GM12878 (cell line): Measurements from ENCODE around the gene GAP43. TPM values are rescaled to one million over a fixed set of nuclear protein-coding genes. Genes with fewer than 3 reads are reported as not detected.

ENCODE experiments used
- ATAC-seq: fragments of 200-7000 bp; cut with Tn5 transposase; 3 replicates; pipeline ENCODE4 v1.9.1; 2020; ENCODE audit warnings: mild to moderate bottlenecking, moderate library complexity
- BruUV-seq: library from RNA; stranded (reverse); fragments of 400-500 nt; replicated peaks from 2 replicates; lab custom pipeline; 2021; lab: Mats Ljungman, UMichigan
- CTCF ChIA-PET: fragments of 300-600 bp; sonication (Branson Sonifier 250); formaldehyde crosslinking; extraction: SDS; loops from one replicate; lab custom pipeline; 2021; ENCODE audit warnings: inconsistent platforms; lab: Yijun Ruan, JAX
- POLR2A ChIA-PET: fragments of 350-600 bp; formaldehyde crosslinking; extraction: SDS; loops from one replicate; lab custom pipeline; 2021; ENCODE audit warnings: inconsistent platforms; lab: Charles Lee
- RAD21 ChIA-PET: fragments of 300-600 bp; sonication (Branson Sonifier 250); formaldehyde crosslinking; loops from one replicate; lab custom pipeline; 2023; ENCODE audit warnings: antibody characterized with exemption; ENCODE audit not compliant: unreplicated experiment; lab: Charles Lee
- SMC1A ChIA-PET: fragments of 300-600 bp; sonication (Branson Sonifier 250); formaldehyde crosslinking; loops from one replicate; lab custom pipeline; 2023; ENCODE audit not compliant: unreplicated experiment, uncharacterized antibody; lab: Charles Lee
- DNase-seq: peaks from one replicate; pipeline ENCODE4 v3.0.0-alpha.2; 2011; ENCODE audit warnings: low read depth, low spot score
- FAIRE-seq: peaks from 3 replicates; lab custom pipeline; 2011; peaks lifted over from hg19 to GRCh38; lab: Jason Lieb, UNC
- H2AFZ ChIP-seq: 2 replicates; pipeline ENCODE4 v1.6.0; 2011; ENCODE audit warnings: low read depth, low read length, control low read depth; ENCODE audit not compliant: control insufficient read depth
- H3K27ac ChIP-seq: 2 replicates; pipeline ENCODE4 v1.5.1; 2011; ENCODE audit warnings: control low read depth; ENCODE audit not compliant: control insufficient read depth, insufficient read depth
- H3K27me3 ChIP-seq, 2 experiments: replicated peaks in 1 of 2; 2 replicates each; pipeline versions ENCODE4 v1.6.0 to v1.6.1; 2011; ENCODE audit warnings: low read length in 1 of 2; ENCODE audit not compliant: control insufficient read depth in 2 of 2, insufficient read depth in 2 of 2
- H3K36me3 ChIP-seq, 2 experiments: 2 replicates each; pipeline ENCODE4 v1.5.1; 2011; ENCODE audit warnings: low read length in 1 of 2; ENCODE audit not compliant: control insufficient read depth in 2 of 2, insufficient read depth in 2 of 2
- H3K4me1 ChIP-seq: 2 replicates; pipeline ENCODE4 v1.6.1; 2011; ENCODE audit warnings: mild to moderate bottlenecking, low read length, moderate library complexity, mixed read lengths; ENCODE audit not compliant: control insufficient read depth, insufficient read depth
- H3K4me2 ChIP-seq: 2 replicates; pipeline ENCODE4 v1.6.0; 2011; ENCODE audit warnings: control low read depth; ENCODE audit not compliant: control insufficient read depth, insufficient read depth
- H3K4me3 ChIP-seq: fragments of 200-600 bp; sonication (generic); 2 replicates; pipeline ENCODE4 v1.5.1; 2016
- H3K79me2 ChIP-seq: 2 replicates; pipeline ENCODE4 v1.6.0; 2011; ENCODE audit warnings: low read length; ENCODE audit not compliant: control insufficient read depth, insufficient read depth
- H3K9ac ChIP-seq: 2 replicates; pipeline ENCODE4 v1.8.0; 2011; ENCODE audit warnings: low read length, control low read depth, mixed read lengths; ENCODE audit not compliant: control insufficient read depth, insufficient read depth
- H3K9me3 ChIP-seq: replicated peaks from 3 replicates; pipeline ENCODE4 v1.5.1; 2011; ENCODE audit warnings: mild to moderate bottlenecking, low read length; ENCODE audit not compliant: control insufficient read depth, insufficient read depth
- H4K20me1 ChIP-seq: 2 replicates; pipeline ENCODE4 v1.6.0; 2011; ENCODE audit not compliant: control insufficient read depth, insufficient read depth
- BACH1 ChIP-seq: fragments of 450-650 bp; IDR thresholded peaks from 2 replicates; pipeline ENCODE4 v1.6.1; 2017; ENCODE audit warnings: mild to moderate bottlenecking, borderline replicate concordance
- BCL11A ChIP-seq: IDR thresholded peaks from 2 replicates; pipeline ENCODE4 v1.6.1; 2011; ENCODE audit warnings: low read depth, low read length
- CBFB ChIP-seq: IDR thresholded peaks from 2 replicates; pipeline ENCODE4 v1.6.1; 2016; ENCODE audit warnings: antibody characterized with exemption, low read depth
- DPF2 ChIP-seq: fragments of 450-650 bp; IDR thresholded peaks from 2 replicates; pipeline ENCODE4 v1.6.1; 2017; ENCODE audit warnings: mild to moderate bottlenecking
- FOS ChIP-seq: IDR thresholded peaks from 3 replicates; pipeline ENCODE4 v1.6.1; 2011; ENCODE audit warnings: borderline replicate concordance; ENCODE audit not compliant: insufficient read length; ENCODE audit errors: extremely low read depth
- FOXK2 ChIP-seq: fragments of 450-650 bp; IDR thresholded peaks from 2 replicates; pipeline ENCODE4 v1.6.1; 2017; ENCODE audit warnings: mild to moderate bottlenecking, moderate library complexity
- FOXM1 ChIP-seq: IDR thresholded peaks from 2 replicates; pipeline ENCODE4 v1.6.1; 2012; ENCODE audit warnings: low read depth, mild to moderate bottlenecking, inconsistent platforms, low read length, moderate library complexity
- HCFC1 ChIP-seq: fragments of 150-350 bp; IDR thresholded peaks from 2 replicates; pipeline ENCODE4 v1.6.1; 2014; ENCODE audit warnings: low read length
- IRF4 ChIP-seq: IDR thresholded peaks from 2 replicates; pipeline ENCODE4 v1.6.1; 2011; ENCODE audit warnings: low read depth, low read length
- MEF2A ChIP-seq: IDR thresholded peaks from 2 replicates; pipeline ENCODE4 v1.6.1; 2011; ENCODE audit warnings: low read depth, mild to moderate bottlenecking, low read length, moderate library complexity; ENCODE audit not compliant: insufficient read depth
- MTA2 ChIP-seq: fragments of 450-650 bp; IDR thresholded peaks from 2 replicates; pipeline ENCODE4 v1.6.1; 2016; ENCODE audit warnings: low read depth, mild to moderate bottlenecking, moderate library complexity
- NR2C1 ChIP-seq: fragments of 450-650 bp; IDR thresholded peaks from 2 replicates; pipeline ENCODE4 v1.6.1; 2017; ENCODE audit warnings: antibody characterized with exemption, mild to moderate bottlenecking, moderate library complexity
- RUNX3 ChIP-seq: IDR thresholded peaks from 2 replicates; pipeline ENCODE4 v1.6.1; 2012; ENCODE audit warnings: low read length, inconsistent platforms
- SMC3 ChIP-seq: IDR thresholded peaks from 2 replicates; pipeline ENCODE4 v1.6.1; 2011; ENCODE audit warnings: low read length, improper control_type of control experiment, borderline replicate concordance
- ZNF24 ChIP-seq: fragments of 450-650 bp; IDR thresholded peaks from 2 replicates; pipeline ENCODE4 v1.6.1; 2017; ENCODE audit warnings: antibody characterized with exemption, mild to moderate bottlenecking
- WGBS: methylation state at CpG from one replicate; pipeline ENCODE4 v1.1.6; 2016; ENCODE audit warnings: low lambda C conversion rate; ENCODE audit not compliant: insufficient replicate concordance, insufficient coverage; ENCODE audit errors: missing lambda C conversion rate; 5-methylcytosine and 5-hydroxymethylcytosine counted together
- in situ Hi-C: fragments of 300-500 bp; cut with MboI; formaldehyde crosslinking; loops from 9 replicates; pipeline ENCODE4 v1.14.3; 2018; ENCODE audit warnings: mixed read lengths
- intact Hi-C: fragments of 100-400 bp; cut with micrococcal nuclease; formaldehyde crosslinking; loops from one replicate; pipeline ENCODE4 v1.14.2; 2022; ENCODE audit not compliant: unreplicated experiment
- polyA plus RNA-seq, 11 experiments: library from polyadenylated mRNA; depleted of rRNA in 4 of 11; unstranded in 6 of 11; stranded (reverse) in 5 of 11; fragments of >200 nt; fragmentation: Nextera tagmentation in 4 of 11; fragmentation: Illumina TruSeq in 1 of 11; extraction: Ambion mirVana in 4 of 11; extraction: Trizol in 1 of 11; gene quantifications; 1 replicate in 1 of 11; 2 replicates in 10 of 11; pipeline versions ENCODE4 v1.2.1 to v1.2.3, GENCODE V29; 2011 to 2016; ENCODE audit warnings: inconsistent platforms in 2 of 11, missing spikeins in 2 of 11, low read depth in 1 of 11
- total RNA-seq, 4 experiments: library from RNA; depleted of rRNA in 3 of 4; stranded (reverse); fragments of >200 nt in 3 of 4; fragmentation: Illumina TruSeq in 1 of 4; extraction: Trizol in 1 of 4; gene quantifications; 2 replicates each; pipeline versions ENCODE4 v1.2.1 to v1.2.3, GENCODE V29; 2013 to 2021
- TF ChIP-seq, protein P1 (sequence below): IDR thresholded peaks from 2 replicates; pipeline ENCODE4 v1.6.1; 2012; ENCODE audit warnings: low read depth, low read length, improper control_type of control experiment

The GAP43 gene
- total and polyA plus RNA-seq, 10 of the 15 experiments (the other 5 are each of a cell fraction or from before 2014, with no cell fraction given) = 0.06 to 0.16 TPM; not detected in 8

DNA sequence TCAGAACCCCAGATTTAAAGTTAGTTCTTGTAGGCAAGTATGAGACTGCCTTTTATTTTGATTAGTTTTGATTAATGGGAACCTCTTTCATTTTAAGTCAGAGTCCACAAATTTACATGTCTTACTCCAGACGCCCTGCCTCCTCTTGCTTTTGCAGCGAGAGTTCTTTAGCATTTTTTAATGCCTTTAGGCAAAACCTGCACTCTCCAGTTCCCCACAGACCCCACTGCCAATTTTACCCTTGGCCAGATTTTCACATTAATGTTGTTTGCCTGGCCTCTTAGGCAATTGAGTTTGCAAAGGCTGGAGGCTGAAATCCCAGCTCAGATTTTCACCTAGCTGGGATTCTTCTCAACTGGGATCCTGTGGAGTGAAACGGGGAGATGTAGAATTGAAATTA, 85.8 kb downstream of the GAP43 start (continued):
- TF ChIP-seq HCFC1 = no peak

DNA sequence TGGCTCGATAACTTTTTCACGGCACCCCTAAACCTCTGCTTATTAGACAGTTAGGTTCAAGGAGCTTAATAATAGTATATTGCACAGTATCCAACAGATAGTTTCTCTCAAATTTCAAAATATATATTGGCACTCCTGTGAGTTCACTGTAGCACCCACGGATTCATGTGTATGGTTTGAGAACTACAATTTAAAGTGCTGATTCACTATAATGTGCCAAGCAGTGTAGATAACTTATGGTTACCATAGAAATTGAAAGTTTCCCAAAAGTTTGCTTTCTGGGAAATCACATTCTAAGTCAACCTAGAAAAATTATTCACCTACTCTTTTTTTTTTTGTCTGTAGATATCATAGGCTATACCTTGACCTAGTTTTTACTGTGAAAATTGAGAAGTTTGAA, 86.6 kb downstream of the GAP43 start:
- ATAC-seq = no peak
- no peaks in the 10 kb centered on the region for H3K4me1 ChIP-seq
- ChIA-PET SMC1A (interaction anchor here (0.9 to 1.1 kb wide), 2 partner anchors 11 to 519 kb away, joined by 3 read pairs; no protein-coding TSS in a partner anchor), CTCF (interaction anchor here (1.0 to 1.3 kb wide), 2 partner anchors 16 to 254 kb away, joined by 3 read pairs; no protein-coding TSS in a partner anchor), RAD21 (no interaction called here), POLR2A (interaction anchor here (0.6 kb wide), 1 partner anchor 233 kb away, joined by 3 read pairs; no protein-coding TSS in a partner anchor)
- H3K27me3 ChIP-seq = no peaks in the 10 kb centered on the region
- TF ChIP-seq MTA2 = no peak
- TF ChIP-seq FOXM1 = no peak
- TF ChIP-seq BACH1 = no peak
- TF ChIP-seq BCL11A = no peak
- no peaks in the 10 kb centered on the region for H3K79me2 ChIP-seq
- H3K9ac ChIP-seq = no peak overlapping the region
- FAIRE-seq = no peak
- BruUV-seq = no TSS peak
- in situ Hi-C loops = no loop called here
- no peaks in the 10 kb centered on the region for H4K20me1 ChIP-seq
- H3K9me3 ChIP-seq = no peaks in the 10 kb centered on the region
- H3K36me3 ChIP-seq = no peaks in the 10 kb centered on the region
- 44% methylated on average over 3 of the region's 3 CpGs for WGBS
- H2AFZ ChIP-seq = no peak overlapping the region
- no peak overlapping the region for H3K27ac ChIP-seq
- no peak overlapping the region for H3K4me2 ChIP-seq
- DNase-seq = no peak
- intact Hi-C loops = no loop called here
- H3K4me3 ChIP-seq = no peak overlapping the region

DNA sequence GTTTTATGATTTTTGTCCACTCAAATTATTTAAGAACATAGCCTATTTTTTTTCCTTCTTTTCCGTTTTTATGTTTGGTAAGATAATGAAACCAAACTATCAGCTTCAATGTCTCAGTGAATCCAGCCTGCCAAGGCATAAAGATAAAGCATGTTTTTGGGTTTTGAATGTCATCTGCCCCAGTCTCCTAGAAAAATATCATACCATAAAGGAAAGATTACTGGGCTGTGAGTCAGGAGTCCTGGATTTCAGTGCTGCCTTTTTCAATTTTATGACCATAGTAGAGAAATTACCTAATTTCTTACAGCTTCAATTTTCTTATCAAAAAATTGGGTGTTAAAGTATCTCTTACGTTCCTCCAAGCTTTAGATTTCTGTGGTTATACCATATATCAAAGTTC, 87.5 kb downstream of the GAP43 start:
- POLR2A ChIA-PET = no interaction called here
- Histone ChIP-seq H3K4me3 (no peak overlapping the region), H3K27me3 (no peaks in the 10 kb centered on the region)
- intact Hi-C loops = no loop called here
- TF ChIP-seq ZNF24 = no peak
- no peak for TF ChIP-seq RUNX3
- no peak for TF ChIP-seq FOS
- no peak for TF ChIP-seq CBFB
- no peak for TF ChIP-seq DPF2
- TF ChIP-seq IRF4 = no peak
- no peak for TF ChIP-seq SMC3
- TF ChIP-seq, protein P1, sequence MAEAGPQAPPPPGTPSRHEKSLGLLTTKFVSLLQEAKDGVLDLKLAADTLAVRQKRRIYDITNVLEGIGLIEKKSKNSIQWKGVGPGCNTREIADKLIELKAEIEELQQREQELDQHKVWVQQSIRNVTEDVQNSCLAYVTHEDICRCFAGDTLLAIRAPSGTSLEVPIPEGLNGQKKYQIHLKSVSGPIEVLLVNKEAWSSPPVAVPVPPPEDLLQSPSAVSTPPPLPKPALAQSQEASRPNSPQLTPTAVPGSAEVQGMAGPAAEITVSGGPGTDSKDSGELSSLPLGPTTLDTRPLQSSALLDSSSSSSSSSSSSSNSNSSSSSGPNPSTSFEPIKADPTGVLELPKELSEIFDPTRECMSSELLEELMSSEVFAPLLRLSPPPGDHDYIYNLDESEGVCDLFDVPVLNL = no peak
- TF ChIP-seq MEF2A = no peak
- no peak for TF ChIP-seq NR2C1
- TF ChIP-seq FOXK2 = no peak
- TF ChIP-seq, all 136 proteins: peak for 0
- WGBS = 13% methylated on average over 2 of the region's 2 CpGs
- SMC1A ChIA-PET = interaction anchor here (0.9 kb wide), 1 partner anchor 519 kb away, joined by 3 read pairs; no protein-coding TSS in a partner anchor
- Histone ChIP-seq H3K4me1 (no peaks in the 10 kb centered on the region), H3K36me3 (no peaks in the 10 kb centered on the region), H3K9me3 (no peaks in the 10 kb centered on the region), H3K4me2 (no peak overlapping the region), H2AFZ (no peak overlapping the region), H3K27ac (no peak overlapping the region), H3K79me2 (no peaks in the 10 kb centered on the region), H3K9ac (no peak overlapping the region), H4K20me1 (no peaks in the 10 kb centered on the region)
- CTCF ChIA-PET = interaction anchor here (1.0 to 1.3 kb wide), 2 partner anchors 17 to 255 kb away, joined by 3 read pairs; no protein-coding TSS in a partner anchor
- BruUV-seq = no TSS peak
- ATAC-seq (no peak), DNase-seq (no peak), FAIRE-seq (no peak)
- RAD21 ChIA-PET = no interaction called here
- in situ Hi-C loops = no loop called here
